ENCODE results near the gene TDRD10. TPM values are rescaled to one million over a fixed set of nuclear protein-coding genes. Genes with fewer than 3 reads are reported as not detected.

Gene TDRD10
- total RNA-seq, 1 donor from 2014 or later, result not detected

GRCh38 chr1:154595621-154596020 lies 93.6 kb downstream of the TDRD10 start:
- peaks cover 28% of the 10 kb centered on the region for H3K4me1 Mint-ChIP-seq (ENCODE audit: low read depth, unreplicated experiment)
- H3K9me3 Mint-ChIP-seq (ENCODE audit: unreplicated experiment), result peaks cover 4% of the 10 kb centered on the region
- H3K27me3 Mint-ChIP-seq (ENCODE audit: unreplicated experiment), result no peaks in the 10 kb centered on the region
- no peak for DNase-seq
- peaks cover 6% of the 10 kb centered on the region for H3K36me3 Mint-ChIP-seq (ENCODE audit: unreplicated experiment)
- TF ChIP-seq CTCF (IDR thresholded peaks at IDR 0.05; ENCODE audit: partially characterized antibody, unreplicated experiment), result no peak
- no peak overlapping the region for H3K27ac Mint-ChIP-seq (ENCODE audit: unreplicated experiment)
- H3K4me3 Mint-ChIP-seq (ENCODE audit: unreplicated experiment), result no peak overlapping the region

Other genes starting within 250 kb of the TDRD10 start
- gene HAX1, start 229.6 kb upstream of the TDRD10 start, total RNA-seq (ENCODE audit: unreplicated experiment), result 79.1 TPM
- not detected for gene AQP10, start 181.1 kb upstream of the TDRD10 start, total RNA-seq (ENCODE audit: unreplicated experiment)
- gene ATP8B2, start 176.7 kb upstream of the TDRD10 start, total RNA-seq (ENCODE audit: unreplicated experiment), result 68.7 TPM
- gene IL6R, start 96.9 kb upstream of the TDRD10 start, total RNA-seq (ENCODE audit: unreplicated experiment), result 1.6 TPM
- 0.07 TPM for gene SHE, start 193 bp downstream of the TDRD10 start, total RNA-seq (ENCODE audit: unreplicated experiment)
- gene UBE2Q1, start 56.4 kb downstream of the TDRD10 start, total RNA-seq (ENCODE audit: unreplicated experiment), result 80.5 TPM
- gene CHRNB2, start 65.6 kb downstream of the TDRD10 start, total RNA-seq (ENCODE audit: unreplicated experiment), result 44.9 TPM
- gene ADAR, start 106.0 kb downstream of the TDRD10 start, total RNA-seq (ENCODE audit: unreplicated experiment), result 166 TPM

All from glutamatergic neuron (in vitro differentiated cells).